ENCODE results near the gene PPP1CC.

The PPP1CC gene

GRCh38 chr12:110676171-110676570 is 66.5 kb downstream of the PPP1CC start:
- H3K36me3 Mint-ChIP-seq (ENCODE audit: low read depth), result peaks cover 30% of the 10 kb centered on the region
- peaks cover 5% of the 10 kb centered on the region for H3K9me3 Mint-ChIP-seq
- DNase-seq (no peak), ATAC-seq (no peak)
- H3K27ac Mint-ChIP-seq, result no peak overlapping the region
- H3K4me1 Mint-ChIP-seq, result peaks cover 72% of the 10 kb centered on the region
- no peaks in the 10 kb centered on the region for H3K27me3 Mint-ChIP-seq
- H3K4me3 Mint-ChIP-seq, result no peak overlapping the region

- peaks cover 53% of the 10 kb centered on the region for H3K36me3 Mint-ChIP-seq (ENCODE audit: low read depth)
- H3K27ac Mint-ChIP-seq, result peak overlapping the region; percentile 96
- peak; percentile 60 for DNase-seq
- H3K4me3 Mint-ChIP-seq, result no peak overlapping the region
- H3K27me3 Mint-ChIP-seq, result no peaks in the 10 kb centered on the region
- H3K9me3 Mint-ChIP-seq, result peaks cover 5% of the 10 kb centered on the region
- H3K4me1 Mint-ChIP-seq, result peaks cover 68% of the 10 kb centered on the region
- peak; percentile 72 for ATAC-seq
Observed at GRCh38 chr12:110670161-110670701, 72.5 kb downstream of the PPP1CC start.

All from activated naive CD8-positive, alpha-beta T cell treated with anti-CD3 and anti-CD28 coated beads, Interleukin-2, amount 50 U/mL, for 24 hours (primary cell).